HepG2 (cell line): ENCODE measurements around the gene FSCN2. TPM values are rescaled to one million over a fixed set of nuclear protein-coding genes. Genes with fewer than 3 reads are reported as not detected.
A peak's percentile ranks its signal among the peaks of the same experiment; 100 is the strongest.

ENCODE experiments used
- ARHGAP35 ChIP-seq: sonication (generic); formaldehyde crosslinking; IDR thresholded peaks from 2 replicates; pipeline ENCODE4 v1.9.0; 2022; ENCODE audit warnings: mild to moderate bottlenecking, inconsistent platforms, moderate library complexity, missing genetic modification reagents, borderline replicate concordance
- ASH2L ChIP-seq: fragments of 300-600, 200-600 bp; sonication (generic); IDR thresholded peaks from 2 replicates; pipeline ENCODE4 v1.7.0; 2017; ENCODE audit warnings: low read depth, mild to moderate bottlenecking, moderate library complexity, mixed read lengths, low read length; ENCODE audit not compliant: insufficient read length
- BCL6 ChIP-seq: IDR thresholded peaks from 2 replicates; pipeline ENCODE4 v1.6.1; 2016; ENCODE audit warnings: missing genetic modification reagents, missing compliant biosample characterization
- PPARG ChIP-seq: conservative IDR thresholded peaks from 2 replicates; pipeline ENCODE4 v1.6.1; 2016; ENCODE audit warnings: missing biosample characterization, missing genetic modification reagents
- RAD51 ChIP-seq: fragments of 450-650 bp; IDR thresholded peaks from 2 replicates; pipeline ENCODE4 v1.6.1; 2016; ENCODE audit warnings: borderline replicate concordance
- SAP130 ChIP-seq: IDR thresholded peaks from 2 replicates; pipeline ENCODE4 v1.6.1; 2016; ENCODE audit warnings: low read depth
- SP4 ChIP-seq: sonication (generic); formaldehyde crosslinking; IDR thresholded peaks from 2 replicates; pipeline ENCODE4 v1.8.1; 2023; ENCODE audit warnings: mild to moderate bottlenecking, missing genetic modification reagents
- SRF ChIP-seq: IDR thresholded peaks from 2 replicates; pipeline ENCODE4 v1.6.1; 2011; ENCODE audit warnings: mild to moderate bottlenecking, low read depth, low read length, moderate library complexity
- ZNF225 ChIP-seq: sonication (generic); formaldehyde crosslinking; IDR thresholded peaks from 2 replicates; pipeline ENCODE4 v1.4.0; 2020; ENCODE audit warnings: mild to moderate bottlenecking, missing genetic modification reagents
- ZNF484 ChIP-seq: sonication (generic); formaldehyde crosslinking; IDR thresholded peaks from 2 replicates; pipeline ENCODE4 v1.5.1; 2020; ENCODE audit warnings: mild to moderate bottlenecking, low read depth, missing genetic modification reagents, borderline replicate concordance
- polyA plus RNA-seq, 8 experiments: library from polyadenylated mRNA; depleted of rRNA in 3 of 8; stranded (reverse) in 7 of 8; unstranded in 1 of 8; fragments of >200 nt; fragmentation: Illumina TruSeq in 4 of 8; extraction: Trizol in 4 of 8; gene quantifications; 2 replicates each; pipeline versions ENCODE4 v1.2.1 to v1.2.3, GENCODE V29; 2011 to 2016; ENCODE audit warnings: low read depth in 4 of 8, missing spikeins in 1 of 8, mixed read lengths in 1 of 8; ENCODE audit not compliant: insufficient read depth in 1 of 8
- total RNA-seq, 5 experiments: library from RNA; depleted of rRNA; stranded (reverse); fragments of >200 nt; fragmentation: Illumina TruSeq; extraction: Trizol; gene quantifications; 2 replicates each; pipeline ENCODE4 v1.2.3, GENCODE V29; 2016; ENCODE audit warnings: low read depth in 1 of 5
- TF ChIP-seq, protein P1 (sequence below), 2 experiments: sonication (generic) in 1 of 2; formaldehyde crosslinking in 1 of 2; IDR thresholded peaks; 2 replicates each; pipeline versions ENCODE4 v1.6.1 to v1.9.0; 2014 to 2022; ENCODE audit warnings: antibody characterized with exemption in 1 of 2, borderline replicate concordance in 1 of 2, inconsistent platforms in 1 of 2, low read depth in 1 of 2, missing genetic modification reagents in 1 of 2
- TF ChIP-seq, protein P2 (sequence below): sonication (generic); formaldehyde crosslinking; IDR thresholded peaks from 2 replicates; pipeline ENCODE4 v1.5.1; 2020; ENCODE audit warnings: mild to moderate bottlenecking, missing genetic modification reagents
- TF ChIP-seq, protein P3 (sequence below): sonication (generic); formaldehyde crosslinking; conservative IDR thresholded peaks from 2 replicates; pipeline ENCODE4 v1.8.0; 2022; ENCODE audit warnings: missing genetic modification reagents
- TF ChIP-seq, protein P4 (sequence below): sonication (generic); formaldehyde crosslinking; IDR thresholded peaks from 2 replicates; pipeline ENCODE4 v1.5.1; 2020; ENCODE audit warnings: missing genetic modification reagents, mild to moderate bottlenecking, borderline replicate concordance

Gene FSCN2
- total and polyA plus RNA-seq, 2 of the 13 experiments (the other 11 are each of a cell fraction or from before 2014, with no cell fraction given), result 0.09 TPM; not detected in 1

DNA sequence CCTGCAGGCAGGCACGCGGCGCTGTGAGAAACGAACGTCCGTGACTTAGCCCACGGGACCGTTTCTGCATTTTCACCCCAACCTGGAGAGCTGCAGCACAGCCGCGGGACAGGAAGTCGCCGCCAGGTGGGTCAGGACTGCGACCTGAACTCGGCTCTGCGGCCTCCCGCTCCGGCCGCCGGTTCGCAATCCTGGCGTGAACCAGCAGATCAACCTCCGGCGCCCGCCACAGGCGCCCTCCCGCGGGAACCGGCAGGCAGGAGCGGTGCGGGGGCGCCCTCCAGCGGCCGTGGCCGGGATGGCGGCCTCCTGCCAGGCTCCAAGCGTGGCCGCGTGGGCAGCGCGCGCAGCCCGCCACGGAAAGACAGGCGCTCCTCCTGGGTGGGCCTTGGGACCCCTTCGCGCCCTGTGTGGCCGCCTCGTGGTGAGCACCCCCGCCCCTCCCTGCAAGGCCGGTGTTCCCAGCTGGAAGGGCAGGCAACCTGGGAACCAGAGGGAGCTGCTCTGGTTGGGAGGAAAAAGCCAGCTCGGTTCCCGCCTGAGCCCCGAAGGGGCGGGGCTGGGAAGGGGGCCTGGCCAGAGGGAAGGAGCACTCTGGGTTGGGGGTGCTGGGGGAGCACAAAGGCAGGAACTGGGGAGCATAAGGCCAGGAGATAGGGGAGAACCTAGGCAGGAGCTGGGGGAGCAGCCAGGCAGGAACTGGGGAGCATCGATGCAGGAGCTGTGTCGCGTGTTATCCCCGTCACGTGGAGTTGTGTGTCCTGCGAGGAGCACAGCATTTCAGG, 43.8 kb upstream of the FSCN2 start (continued):
- TF ChIP-seq, protein P1, sequence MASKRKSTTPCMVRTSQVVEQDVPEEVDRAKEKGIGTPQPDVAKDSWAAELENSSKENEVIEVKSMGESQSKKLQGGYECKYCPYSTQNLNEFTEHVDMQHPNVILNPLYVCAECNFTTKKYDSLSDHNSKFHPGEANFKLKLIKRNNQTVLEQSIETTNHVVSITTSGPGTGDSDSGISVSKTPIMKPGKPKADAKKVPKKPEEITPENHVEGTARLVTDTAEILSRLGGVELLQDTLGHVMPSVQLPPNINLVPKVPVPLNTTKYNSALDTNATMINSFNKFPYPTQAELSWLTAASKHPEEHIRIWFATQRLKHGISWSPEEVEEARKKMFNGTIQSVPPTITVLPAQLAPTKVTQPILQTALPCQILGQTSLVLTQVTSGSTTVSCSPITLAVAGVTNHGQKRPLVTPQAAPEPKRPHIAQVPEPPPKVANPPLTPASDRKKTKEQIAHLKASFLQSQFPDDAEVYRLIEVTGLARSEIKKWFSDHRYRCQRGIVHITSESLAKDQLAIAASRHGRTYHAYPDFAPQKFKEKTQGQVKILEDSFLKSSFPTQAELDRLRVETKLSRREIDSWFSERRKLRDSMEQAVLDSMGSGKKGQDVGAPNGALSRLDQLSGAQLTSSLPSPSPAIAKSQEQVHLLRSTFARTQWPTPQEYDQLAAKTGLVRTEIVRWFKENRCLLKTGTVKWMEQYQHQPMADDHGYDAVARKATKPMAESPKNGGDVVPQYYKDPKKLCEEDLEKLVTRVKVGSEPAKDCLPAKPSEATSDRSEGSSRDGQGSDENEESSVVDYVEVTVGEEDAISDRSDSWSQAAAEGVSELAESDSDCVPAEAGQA (IDR thresholded peaks at IDR 0.05; ENCODE audit: low read depth), result no peak
- TF ChIP-seq, protein P1 (CRISPR knock-in tag; IDR thresholded peaks at IDR 0.05; ENCODE audit: borderline replicate concordance), result no peak
- TF ChIP-seq, protein P2, sequence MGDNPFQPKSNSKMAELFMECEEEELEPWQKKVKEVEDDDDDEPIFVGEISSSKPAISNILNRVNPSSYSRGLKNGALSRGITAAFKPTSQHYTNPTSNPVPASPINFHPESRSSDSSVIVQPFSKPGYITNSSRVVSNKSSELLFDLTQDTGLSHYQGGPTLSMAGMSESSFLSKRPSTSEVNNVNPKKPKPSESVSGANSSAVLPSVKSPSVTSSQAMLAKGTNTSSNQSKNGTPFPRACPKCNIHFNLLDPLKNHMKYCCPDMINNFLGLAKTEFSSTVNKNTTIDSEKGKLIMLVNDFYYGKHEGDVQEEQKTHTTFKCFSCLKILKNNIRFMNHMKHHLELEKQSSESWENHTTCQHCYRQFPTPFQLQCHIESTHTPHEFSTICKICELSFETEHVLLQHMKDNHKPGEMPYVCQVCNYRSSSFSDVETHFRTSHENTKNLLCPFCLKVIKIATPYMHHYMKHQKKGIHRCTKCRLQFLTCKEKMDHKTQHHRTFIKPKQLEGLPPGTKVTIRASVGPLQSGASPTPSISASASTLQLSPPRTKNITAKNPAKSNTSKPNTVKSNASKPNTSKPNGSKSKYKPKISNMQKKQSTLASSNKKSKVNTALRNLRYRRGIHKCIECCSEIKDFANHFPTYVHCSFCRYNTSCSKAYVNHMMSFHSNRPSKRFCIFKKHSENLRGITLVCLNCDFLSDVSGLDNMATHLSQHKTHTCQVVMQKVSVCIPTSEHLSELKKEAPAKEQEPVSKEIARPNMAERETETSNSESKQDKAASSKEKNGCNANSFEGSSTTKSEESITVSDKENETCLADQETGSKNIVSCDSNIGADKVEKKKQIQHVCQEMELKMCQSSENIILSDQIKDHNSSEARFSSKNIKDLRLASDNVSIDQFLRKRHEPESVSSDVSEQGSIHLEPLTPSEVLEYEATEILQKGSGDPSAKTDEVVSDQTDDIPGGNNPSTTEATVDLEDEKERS (CRISPR knock-in tag), result no peak
- TF ChIP-seq ZNF225 (CRISPR knock-in tag) (peak; percentile 80; the same call in 1 of the 2 replicates), SP4 (CRISPR knock-in tag) (peak; percentile 76), ZNF484 (no peak), ARHGAP35 (CRISPR knock-in tag) (no peak; the same call in 1 of the 2 replicates), PPARG (CRISPR knock-in tag) (peak; percentile 58; the same call in 1 of the 2 replicates), RAD51 (no peak), BCL6 (CRISPR knock-in tag) (peak; percentile 49; the same call in 1 of the 2 replicates), SRF (no peak), ASH2L (no peak), SAP130 (CRISPR knock-in tag) (peak; percentile 59; the same call in 1 of the 2 replicates)
- TF ChIP-seq, protein P3, sequence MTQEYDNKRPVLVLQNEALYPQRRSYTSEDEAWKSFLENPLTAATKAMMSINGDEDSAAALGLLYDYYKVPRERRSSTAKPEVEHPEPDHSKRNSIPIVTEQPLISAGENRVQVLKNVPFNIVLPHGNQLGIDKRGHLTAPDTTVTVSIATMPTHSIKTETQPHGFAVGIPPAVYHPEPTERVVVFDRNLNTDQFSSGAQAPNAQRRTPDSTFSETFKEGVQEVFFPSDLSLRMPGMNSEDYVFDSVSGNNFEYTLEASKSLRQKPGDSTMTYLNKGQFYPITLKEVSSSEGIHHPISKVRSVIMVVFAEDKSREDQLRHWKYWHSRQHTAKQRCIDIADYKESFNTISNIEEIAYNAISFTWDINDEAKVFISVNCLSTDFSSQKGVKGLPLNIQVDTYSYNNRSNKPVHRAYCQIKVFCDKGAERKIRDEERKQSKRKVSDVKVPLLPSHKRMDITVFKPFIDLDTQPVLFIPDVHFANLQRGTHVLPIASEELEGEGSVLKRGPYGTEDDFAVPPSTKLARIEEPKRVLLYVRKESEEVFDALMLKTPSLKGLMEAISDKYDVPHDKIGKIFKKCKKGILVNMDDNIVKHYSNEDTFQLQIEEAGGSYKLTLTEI (CRISPR knock-in tag), result no peak
- TF ChIP-seq, protein P4, sequence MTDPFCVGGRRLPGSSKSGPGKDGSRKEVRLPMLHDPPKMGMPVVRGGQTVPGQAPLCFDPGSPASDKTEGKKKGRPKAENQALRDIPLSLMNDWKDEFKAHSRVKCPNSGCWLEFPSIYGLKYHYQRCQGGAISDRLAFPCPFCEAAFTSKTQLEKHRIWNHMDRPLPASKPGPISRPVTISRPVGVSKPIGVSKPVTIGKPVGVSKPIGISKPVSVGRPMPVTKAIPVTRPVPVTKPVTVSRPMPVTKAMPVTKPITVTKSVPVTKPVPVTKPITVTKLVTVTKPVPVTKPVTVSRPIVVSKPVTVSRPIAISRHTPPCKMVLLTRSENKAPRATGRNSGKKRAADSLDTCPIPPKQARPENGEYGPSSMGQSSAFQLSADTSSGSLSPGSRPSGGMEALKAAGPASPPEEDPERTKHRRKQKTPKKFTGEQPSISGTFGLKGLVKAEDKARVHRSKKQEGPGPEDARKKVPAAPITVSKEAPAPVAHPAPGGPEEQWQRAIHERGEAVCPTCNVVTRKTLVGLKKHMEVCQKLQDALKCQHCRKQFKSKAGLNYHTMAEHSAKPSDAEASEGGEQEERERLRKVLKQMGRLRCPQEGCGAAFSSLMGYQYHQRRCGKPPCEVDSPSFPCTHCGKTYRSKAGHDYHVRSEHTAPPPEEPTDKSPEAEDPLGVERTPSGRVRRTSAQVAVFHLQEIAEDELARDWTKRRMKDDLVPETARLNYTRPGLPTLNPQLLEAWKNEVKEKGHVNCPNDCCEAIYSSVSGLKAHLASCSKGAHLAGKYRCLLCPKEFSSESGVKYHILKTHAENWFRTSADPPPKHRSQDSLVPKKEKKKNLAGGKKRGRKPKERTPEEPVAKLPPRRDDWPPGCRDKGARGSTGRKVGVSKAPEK (CRISPR knock-in tag), result no peak
